Subcutaneous adipose tissue (tissue), 4 donors: ENCODE measurements around the gene ARMC2. TPM values are rescaled to one million over a fixed set of nuclear protein-coding genes. Genes with fewer than 3 reads are reported as not detected.

ENCODE experiments used
- total RNA-seq, 4 donors: library from RNA; depleted of rRNA; stranded (reverse); fragments of >200 nt; gene quantifications; one replicate each; pipeline ENCODE4 v1.1.0, GENCODE V29; 2016
- TF ChIP-seq, protein P1 (sequence below): fragments of 450-650 bp; IDR thresholded peaks from one replicate; pipeline ENCODE4 v1.5.1; 2016; ENCODE audit warnings: low read depth, mild to moderate bottlenecking, control low read depth, antibody characterized with exemption, moderate library complexity

ARMC2 gene
- total RNA-seq, 4 donors from 2014 or later: 3.6 to 6.5 (median 5.2) TPM

DNA sequence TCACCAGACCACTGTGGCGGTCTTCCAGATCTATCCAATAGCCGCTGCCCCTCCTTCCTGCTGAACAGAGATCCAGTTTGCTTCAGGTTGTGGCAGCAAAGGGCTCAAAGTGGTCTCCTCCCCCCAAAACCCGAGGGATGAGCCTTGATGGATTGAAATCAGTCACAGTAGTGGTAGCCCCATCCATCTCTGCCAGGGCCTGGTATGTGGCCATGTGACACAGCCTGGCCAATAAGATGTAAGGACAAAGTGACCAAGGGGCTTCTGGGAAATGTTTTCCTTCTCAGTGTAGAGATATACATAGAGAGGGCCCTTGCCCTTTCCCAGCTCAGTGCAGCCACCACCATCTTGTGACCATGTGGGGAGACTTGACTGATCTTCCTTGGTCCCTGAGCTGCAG, 4.1 kb upstream of the ARMC2 start:
- TF ChIP-seq, protein P1, sequence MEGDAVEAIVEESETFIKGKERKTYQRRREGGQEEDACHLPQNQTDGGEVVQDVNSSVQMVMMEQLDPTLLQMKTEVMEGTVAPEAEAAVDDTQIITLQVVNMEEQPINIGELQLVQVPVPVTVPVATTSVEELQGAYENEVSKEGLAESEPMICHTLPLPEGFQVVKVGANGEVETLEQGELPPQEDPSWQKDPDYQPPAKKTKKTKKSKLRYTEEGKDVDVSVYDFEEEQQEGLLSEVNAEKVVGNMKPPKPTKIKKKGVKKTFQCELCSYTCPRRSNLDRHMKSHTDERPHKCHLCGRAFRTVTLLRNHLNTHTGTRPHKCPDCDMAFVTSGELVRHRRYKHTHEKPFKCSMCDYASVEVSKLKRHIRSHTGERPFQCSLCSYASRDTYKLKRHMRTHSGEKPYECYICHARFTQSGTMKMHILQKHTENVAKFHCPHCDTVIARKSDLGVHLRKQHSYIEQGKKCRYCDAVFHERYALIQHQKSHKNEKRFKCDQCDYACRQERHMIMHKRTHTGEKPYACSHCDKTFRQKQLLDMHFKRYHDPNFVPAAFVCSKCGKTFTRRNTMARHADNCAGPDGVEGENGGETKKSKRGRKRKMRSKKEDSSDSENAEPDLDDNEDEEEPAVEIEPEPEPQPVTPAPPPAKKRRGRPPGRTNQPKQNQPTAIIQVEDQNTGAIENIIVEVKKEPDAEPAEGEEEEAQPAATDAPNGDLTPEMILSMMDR: no peak

DNA sequence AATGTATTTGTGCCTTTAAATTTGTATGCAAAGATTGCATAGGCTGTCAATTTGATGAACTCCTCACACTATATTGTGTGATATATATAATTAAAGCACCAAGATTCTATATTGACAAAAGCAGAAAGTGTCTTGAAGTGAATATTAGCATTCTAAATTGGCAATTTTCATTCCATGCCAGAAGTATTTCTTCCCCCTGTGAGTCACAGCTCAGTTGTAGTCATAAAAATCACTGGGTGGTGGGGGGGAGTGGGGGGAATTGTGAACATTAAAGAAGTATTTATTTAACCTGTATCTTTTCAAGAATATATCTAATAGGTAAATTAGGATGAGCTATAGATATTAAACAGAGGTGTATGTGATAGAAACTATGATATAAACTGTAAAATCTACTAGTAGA, 3.1 kb upstream of the ARMC2 start:
- TF ChIP-seq, protein P1: no peak

DNA sequence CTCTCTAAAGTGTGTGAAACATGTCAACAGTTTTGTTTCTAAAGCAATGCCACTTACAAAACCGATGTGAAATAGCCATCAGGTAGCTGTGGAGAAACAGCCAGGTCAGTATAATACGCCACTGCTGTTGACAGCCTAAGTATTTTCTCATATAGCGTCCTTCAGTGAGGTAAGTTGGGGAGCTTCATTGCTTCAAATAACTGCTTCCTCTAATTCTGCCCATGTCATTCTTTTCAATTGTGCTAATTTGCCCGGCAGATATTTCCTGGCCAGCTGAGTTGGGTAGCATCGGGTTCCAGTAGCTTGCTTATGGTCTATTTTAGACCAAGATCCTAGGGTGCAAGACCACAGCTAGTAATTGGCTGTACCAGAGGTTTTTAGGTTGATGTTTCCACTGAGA, 2.1 kb upstream of the ARMC2 start:
- TF ChIP-seq, protein P1: no peak

DNA sequence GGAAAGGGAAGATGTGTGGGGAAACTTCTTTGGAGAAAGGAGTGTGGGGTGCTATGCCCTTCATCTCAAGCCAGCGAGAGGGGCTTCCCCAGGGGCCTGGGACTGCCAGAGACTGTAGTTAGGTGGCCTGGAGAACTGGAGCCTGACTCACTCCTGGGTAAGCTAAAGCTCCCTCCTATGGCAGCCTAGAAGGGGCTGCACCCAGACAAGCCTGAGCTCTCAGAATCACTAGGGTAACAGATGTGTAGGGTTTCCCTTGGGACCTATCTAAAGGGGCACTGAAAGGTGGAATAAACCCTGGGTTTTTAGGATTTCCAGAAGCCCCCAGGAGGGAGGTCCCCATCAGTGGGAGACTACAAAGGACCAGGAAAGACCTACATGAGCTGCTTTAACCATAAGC, 1.6 kb upstream of the ARMC2 start:
- TF ChIP-seq, protein P1: no peak

DNA sequence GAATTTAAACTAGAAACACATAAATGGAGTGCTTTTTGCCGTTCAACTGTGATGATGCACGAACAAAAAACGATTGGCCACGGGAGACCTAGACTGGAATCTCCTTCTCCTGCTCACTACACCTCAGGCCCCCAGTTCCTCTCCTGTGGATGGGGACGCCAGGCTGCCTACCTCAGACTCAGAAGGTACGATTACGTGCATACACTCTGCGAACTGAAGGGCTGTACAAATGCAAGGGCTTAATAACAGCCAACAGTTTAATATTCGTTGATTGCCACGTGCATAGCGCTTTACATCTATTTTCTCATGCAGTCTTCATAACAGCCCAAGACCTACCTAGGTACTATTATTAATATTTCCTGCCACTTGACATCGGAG, 495 bp upstream of the ARMC2 start:
- TF ChIP-seq, protein P1: no peak

DNA sequence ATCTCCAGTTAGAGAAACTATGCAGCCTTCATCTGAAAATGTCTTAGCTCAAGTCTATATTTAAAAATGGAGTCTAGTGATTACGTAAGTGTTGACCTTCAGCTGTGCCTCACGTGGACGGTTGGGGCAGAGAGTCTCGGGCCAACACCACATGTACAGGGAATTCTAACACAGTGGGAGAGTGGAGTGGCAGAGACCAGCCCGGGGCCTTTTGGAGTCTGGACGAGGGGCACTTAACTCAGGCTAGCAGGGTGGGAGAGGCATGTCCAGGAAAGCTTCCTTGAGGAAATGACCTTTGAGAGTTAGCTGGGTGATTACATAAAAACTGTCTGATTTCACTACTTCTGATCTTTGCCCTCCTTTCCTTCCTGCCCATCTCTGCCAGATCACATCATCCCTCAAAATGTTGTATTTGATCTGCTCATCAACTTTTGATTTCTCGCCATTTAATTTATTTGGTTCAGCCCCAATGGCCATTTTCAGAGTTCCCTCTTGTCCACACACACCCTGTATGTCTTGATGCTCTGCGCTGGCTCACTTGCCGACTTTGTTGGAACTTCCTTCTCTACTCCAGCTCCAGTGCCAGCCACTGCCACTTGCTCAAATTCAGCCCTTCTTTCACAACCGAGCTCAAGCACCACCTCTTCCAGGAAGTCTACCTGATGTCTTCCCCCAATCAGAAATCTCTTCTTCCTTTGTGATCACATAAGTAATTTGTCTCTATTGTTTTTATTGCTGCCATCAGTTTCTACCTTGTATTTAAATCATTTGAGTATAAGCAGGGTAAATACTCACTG, 2.6 kb downstream of the ARMC2 start:
- TF ChIP-seq, protein P1: no peak

DNA sequence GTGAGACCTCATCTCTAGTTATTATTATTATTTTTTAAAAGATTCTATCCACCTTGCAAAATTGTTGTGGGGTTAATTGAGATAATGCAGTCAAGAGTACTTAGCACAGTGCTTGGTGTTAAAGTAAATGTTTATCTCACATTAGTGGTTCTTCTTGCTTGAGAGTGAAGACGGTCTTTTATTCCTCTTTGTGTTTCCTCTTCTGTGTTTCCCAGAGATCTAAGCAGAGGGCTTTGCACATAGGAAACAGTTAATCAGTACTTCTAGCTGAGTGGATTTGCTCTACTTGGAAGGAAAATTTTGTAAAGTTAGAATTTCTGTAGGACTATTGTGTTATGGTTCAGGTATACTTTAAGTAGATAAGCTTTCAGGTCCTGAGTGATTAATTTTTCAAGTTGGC, 3.5 kb downstream of the ARMC2 start:
- TF ChIP-seq, protein P1: no peak
